Measurements from ENCODE around the gene PTPRD. TPM values are rescaled to one million over a fixed set of nuclear protein-coding genes. Genes with fewer than 3 reads are reported as not detected.

The PTPRD gene
- total RNA-seq, 1 experiment from 2014 or later: not detected

DNA sequence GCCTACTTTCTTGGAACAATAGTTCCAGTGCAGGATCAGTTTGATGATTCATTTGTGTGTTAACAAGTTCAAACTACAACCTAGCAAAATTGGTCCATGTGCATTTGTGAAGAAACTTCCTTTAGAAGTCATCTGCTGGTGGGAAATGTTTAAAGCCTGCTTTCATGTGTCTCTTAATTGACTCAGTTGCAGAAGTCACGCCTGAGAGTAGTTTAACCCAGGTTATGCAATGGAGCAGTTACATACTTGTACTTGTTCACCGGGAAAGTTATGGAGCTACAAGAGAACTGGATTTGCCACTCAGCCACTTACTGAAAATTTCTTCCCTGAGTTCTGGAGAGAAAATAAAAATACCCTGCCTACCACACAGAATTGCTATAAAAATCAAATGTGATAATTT lies 1397.8 kb downstream of the PTPRD start:
- in situ Hi-C loops (cut with HindIII; ENCODE audit: low pct_unique_long_range_greater_than_20kb, low sequenced_read_pairs): no loop called here

DNA sequence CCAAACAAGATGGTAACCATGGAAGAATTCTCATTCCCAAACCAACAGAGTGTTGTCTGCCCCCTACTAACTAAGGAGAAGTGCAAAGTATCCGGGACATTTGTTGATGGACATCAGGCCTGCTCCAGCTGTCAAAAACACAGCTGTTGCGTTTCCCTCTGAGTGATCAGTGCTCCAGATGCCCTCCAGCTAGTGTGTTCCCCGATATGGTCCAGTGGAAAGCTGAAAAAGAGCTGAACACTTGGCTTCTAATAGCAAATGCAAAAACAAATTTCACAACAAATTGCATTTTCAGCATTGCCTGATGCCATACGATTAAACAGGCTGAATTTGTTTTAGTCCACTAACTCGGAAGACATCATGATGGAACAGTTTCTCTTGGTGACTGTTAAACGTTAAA lies 1398.7 kb downstream of the PTPRD start:
- intact Hi-C loops (cut with micrococcal nuclease; ENCODE audit: unreplicated experiment): no loop called here
- BruUV-seq (replicated peaks): no TSS peak
- no peak for DNase-seq (ENCODE audit: low read depth, low spot score)
- CTCF ChIA-PET: no interaction called here
- Histone ChIP-seq H3K36me3 (ENCODE audit: control insufficient read depth, insufficient read depth, low read length) (no peaks in the 10 kb centered on the region), H3K9me3 (ENCODE audit: control insufficient read depth, insufficient read depth, low read depth, low read length) (no peaks in the 10 kb centered on the region), H3K27me3 (ENCODE audit: control insufficient read depth, insufficient read depth, low read length) (no peaks in the 10 kb centered on the region), H3K4me1 (ENCODE audit: control insufficient read depth, insufficient read depth, low read length) (no peaks in the 10 kb centered on the region), H3K27ac (ENCODE audit: low read length) (no peak overlapping the region), H3K4me3 (ENCODE audit: low read depth in 2 of 2, low read length in 2 of 2) (no peak overlapping the region)
- TF ChIP-seq TCF7L2 (IDR thresholded peaks at IDR 0.05; ENCODE audit: low read depth, low read length) (no peak), SIN3A (IDR thresholded peaks at IDR 0.05; ENCODE audit: borderline replicate concordance, insufficient read depth, low read depth, low read length) (no peak), POLR2AphosphoS5 (IDR thresholded peaks at IDR 0.05; ENCODE audit: low read depth, low read length) (no peak)
- TF ChIP-seq, protein P1, sequence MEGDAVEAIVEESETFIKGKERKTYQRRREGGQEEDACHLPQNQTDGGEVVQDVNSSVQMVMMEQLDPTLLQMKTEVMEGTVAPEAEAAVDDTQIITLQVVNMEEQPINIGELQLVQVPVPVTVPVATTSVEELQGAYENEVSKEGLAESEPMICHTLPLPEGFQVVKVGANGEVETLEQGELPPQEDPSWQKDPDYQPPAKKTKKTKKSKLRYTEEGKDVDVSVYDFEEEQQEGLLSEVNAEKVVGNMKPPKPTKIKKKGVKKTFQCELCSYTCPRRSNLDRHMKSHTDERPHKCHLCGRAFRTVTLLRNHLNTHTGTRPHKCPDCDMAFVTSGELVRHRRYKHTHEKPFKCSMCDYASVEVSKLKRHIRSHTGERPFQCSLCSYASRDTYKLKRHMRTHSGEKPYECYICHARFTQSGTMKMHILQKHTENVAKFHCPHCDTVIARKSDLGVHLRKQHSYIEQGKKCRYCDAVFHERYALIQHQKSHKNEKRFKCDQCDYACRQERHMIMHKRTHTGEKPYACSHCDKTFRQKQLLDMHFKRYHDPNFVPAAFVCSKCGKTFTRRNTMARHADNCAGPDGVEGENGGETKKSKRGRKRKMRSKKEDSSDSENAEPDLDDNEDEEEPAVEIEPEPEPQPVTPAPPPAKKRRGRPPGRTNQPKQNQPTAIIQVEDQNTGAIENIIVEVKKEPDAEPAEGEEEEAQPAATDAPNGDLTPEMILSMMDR (IDR thresholded peaks at IDR 0.05): no peak
- TF ChIP-seq, protein P2, sequence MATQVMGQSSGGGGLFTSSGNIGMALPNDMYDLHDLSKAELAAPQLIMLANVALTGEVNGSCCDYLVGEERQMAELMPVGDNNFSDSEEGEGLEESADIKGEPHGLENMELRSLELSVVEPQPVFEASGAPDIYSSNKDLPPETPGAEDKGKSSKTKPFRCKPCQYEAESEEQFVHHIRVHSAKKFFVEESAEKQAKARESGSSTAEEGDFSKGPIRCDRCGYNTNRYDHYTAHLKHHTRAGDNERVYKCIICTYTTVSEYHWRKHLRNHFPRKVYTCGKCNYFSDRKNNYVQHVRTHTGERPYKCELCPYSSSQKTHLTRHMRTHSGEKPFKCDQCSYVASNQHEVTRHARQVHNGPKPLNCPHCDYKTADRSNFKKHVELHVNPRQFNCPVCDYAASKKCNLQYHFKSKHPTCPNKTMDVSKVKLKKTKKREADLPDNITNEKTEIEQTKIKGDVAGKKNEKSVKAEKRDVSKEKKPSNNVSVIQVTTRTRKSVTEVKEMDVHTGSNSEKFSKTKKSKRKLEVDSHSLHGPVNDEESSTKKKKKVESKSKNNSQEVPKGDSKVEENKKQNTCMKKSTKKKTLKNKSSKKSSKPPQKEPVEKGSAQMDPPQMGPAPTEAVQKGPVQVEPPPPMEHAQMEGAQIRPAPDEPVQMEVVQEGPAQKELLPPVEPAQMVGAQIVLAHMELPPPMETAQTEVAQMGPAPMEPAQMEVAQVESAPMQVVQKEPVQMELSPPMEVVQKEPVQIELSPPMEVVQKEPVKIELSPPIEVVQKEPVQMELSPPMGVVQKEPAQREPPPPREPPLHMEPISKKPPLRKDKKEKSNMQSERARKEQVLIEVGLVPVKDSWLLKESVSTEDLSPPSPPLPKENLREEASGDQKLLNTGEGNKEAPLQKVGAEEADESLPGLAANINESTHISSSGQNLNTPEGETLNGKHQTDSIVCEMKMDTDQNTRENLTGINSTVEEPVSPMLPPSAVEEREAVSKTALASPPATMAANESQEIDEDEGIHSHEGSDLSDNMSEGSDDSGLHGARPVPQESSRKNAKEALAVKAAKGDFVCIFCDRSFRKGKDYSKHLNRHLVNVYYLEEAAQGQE (IDR thresholded peaks at IDR 0.05; ENCODE audit: insufficient read depth in 1 of 2, low read depth in 2 of 2, low read length in 1 of 2): no peak
- in situ Hi-C loops (cut with HindIII; ENCODE audit: low pct_unique_long_range_greater_than_20kb, low sequenced_read_pairs): no loop called here
- POLR2A ChIA-PET: no interaction called here
- no peak for ATAC-seq

More for the DNA sequence above, 1397.8 kb downstream of the PTPRD start:
- Histone ChIP-seq H3K9me3 (ENCODE audit: control insufficient read depth, insufficient read depth, low read depth, low read length) (no peaks in the 10 kb centered on the region), H3K36me3 (ENCODE audit: control insufficient read depth, insufficient read depth, low read length) (no peaks in the 10 kb centered on the region), H3K4me1 (ENCODE audit: control insufficient read depth, insufficient read depth, low read length) (no peaks in the 10 kb centered on the region), H3K4me3 (ENCODE audit: low read depth in 2 of 2, low read length in 2 of 2) (no peak overlapping the region), H3K27ac (ENCODE audit: low read length) (no peak overlapping the region), H3K27me3 (ENCODE audit: control insufficient read depth, insufficient read depth, low read length) (no peaks in the 10 kb centered on the region)
- intact Hi-C loops (cut with micrococcal nuclease; ENCODE audit: unreplicated experiment): no loop called here
- ATAC-seq: no peak
- no TSS peak for BruUV-seq (replicated peaks)
- TF ChIP-seq SIN3A (IDR thresholded peaks at IDR 0.05; ENCODE audit: borderline replicate concordance, insufficient read depth, low read depth, low read length): no peak
- TF ChIP-seq, protein P1 (IDR thresholded peaks at IDR 0.05): no peak
- no peak for TF ChIP-seq POLR2AphosphoS5 (IDR thresholded peaks at IDR 0.05; ENCODE audit: low read depth, low read length)
- TF ChIP-seq, protein P2 (IDR thresholded peaks at IDR 0.05; ENCODE audit: insufficient read depth in 1 of 2, low read depth in 2 of 2, low read length in 1 of 2): no peak
- TF ChIP-seq TCF7L2 (IDR thresholded peaks at IDR 0.05; ENCODE audit: low read depth, low read length): no peak
- ChIA-PET CTCF (no interaction called here), POLR2A (no interaction called here)
- DNase-seq (ENCODE audit: low read depth, low spot score): no peak
